Neuronal stem cell (in vitro differentiated cells): Measurements from ENCODE around the gene PODXL2.
A peak's percentile ranks its signal among the peaks of the same experiment; 100 is the strongest.

Source experiments
- DNase-seq: peaks from one replicate; pipeline ENCODE4 v3.0.0-alpha.2; 2013; ENCODE audit warnings: low spot score
- H2AFZ ChIP-seq: one replicate; pipeline ENCODE4 v1.6.1; 2013; ENCODE audit warnings: mild to moderate bottlenecking, low read length, inconsistent platforms
- H2AK5ac ChIP-seq: 2 replicates; pipeline ENCODE4 v1.6.1; 2013; ENCODE audit warnings: low read depth, mild to moderate bottlenecking, inconsistent platforms, low read length, moderate library complexity, mixed read lengths
- H2BK120ac ChIP-seq: 2 replicates; pipeline ENCODE4 v1.6.1; 2013; ENCODE audit warnings: low read depth, mild to moderate bottlenecking, inconsistent platforms, low read length, moderate library complexity, mixed read lengths
- H2BK12ac ChIP-seq: one replicate; pipeline ENCODE4 v1.6.1; 2013; ENCODE audit warnings: low read length, inconsistent platforms
- H2BK15ac ChIP-seq: 2 replicates; pipeline ENCODE4 v1.6.1; 2013; ENCODE audit warnings: mild to moderate bottlenecking, low read length, inconsistent platforms, mixed read lengths
- H2BK5ac ChIP-seq: one replicate; pipeline ENCODE4 v1.6.1; 2013; ENCODE audit warnings: inconsistent platforms, mild to moderate bottlenecking, low read length, moderate library complexity
- H3K14ac ChIP-seq: one replicate; pipeline ENCODE4 v1.6.1; 2013; ENCODE audit warnings: low read length, inconsistent platforms
- H3K18ac ChIP-seq: 2 replicates; pipeline ENCODE4 v1.6.1; 2013; ENCODE audit warnings: low read length, inconsistent platforms
- H3K23ac ChIP-seq: 2 replicates; pipeline ENCODE4 v1.6.1; 2013; ENCODE audit warnings: low read depth, mild to moderate bottlenecking, mixed read lengths, low read length, inconsistent platforms; ENCODE audit not compliant: poor library complexity
- H3K27ac ChIP-seq: replicated peaks from 3 replicates; pipeline ENCODE4 v1.5.1; 2013; ENCODE audit warnings: low read length, inconsistent platforms
- H3K27me3 ChIP-seq, 3 experiments: 2 replicates each; pipeline ENCODE4 v1.6.1; 2013; ENCODE audit warnings: low read length in 3 of 3, mild to moderate bottlenecking in 2 of 3, inconsistent platforms in 1 of 3, low read depth in 1 of 3, mixed read lengths in 1 of 3, moderate library complexity in 1 of 3; ENCODE audit not compliant: control insufficient read depth in 3 of 3, insufficient read depth in 3 of 3
- H3K36me3 ChIP-seq, 2 donors: replicated peaks in 1 of 2; 2 replicates each; pipeline ENCODE4 v1.6.1; 2013; ENCODE audit warnings: low read length in 2 of 2; ENCODE audit not compliant: control insufficient read depth in 2 of 2, insufficient read depth in 2 of 2
- H3K4ac ChIP-seq: 2 replicates; pipeline ENCODE4 v1.6.1; 2013; ENCODE audit warnings: inconsistent platforms, mild to moderate bottlenecking, low read length, moderate library complexity
- H3K4me1 ChIP-seq, 2 donors: 1 replicate in 1 of 2; 2 replicates in 1 of 2; pipeline ENCODE4 v1.6.1; 2013; ENCODE audit warnings: low read length in 2 of 2, low read depth in 1 of 2; ENCODE audit not compliant: control insufficient read depth in 2 of 2, insufficient read depth in 1 of 2
- H3K4me2 ChIP-seq: one replicate; pipeline ENCODE4 v1.6.1; 2013; ENCODE audit warnings: mild to moderate bottlenecking, low read length, inconsistent platforms; ENCODE audit not compliant: insufficient read depth, poor library complexity, severe bottlenecking
- H3K4me3 ChIP-seq, 2 donors: 2 replicates each; pipeline ENCODE4 v1.5.1; 2013; ENCODE audit warnings: low read length in 2 of 2, mild to moderate bottlenecking in 2 of 2, inconsistent platforms in 1 of 2, moderate library complexity in 1 of 2
- H3K79me1 ChIP-seq: one replicate; pipeline ENCODE4 v1.6.1; 2013; ENCODE audit warnings: low read depth, mild to moderate bottlenecking, inconsistent platforms, low read length, moderate library complexity
- H3K9ac ChIP-seq: one replicate; pipeline ENCODE4 v1.6.1; 2013; ENCODE audit warnings: mild to moderate bottlenecking, low read depth, low read length, inconsistent platforms; ENCODE audit not compliant: poor library complexity
- H3K9me3 ChIP-seq, 2 donors: replicated peaks in 1 of 2; 2 replicates each; pipeline versions ENCODE3 to v1.6.1; 2013; ENCODE audit warnings: low read length in 2 of 2, mild to moderate bottlenecking in 2 of 2, inconsistent platforms in 1 of 2, low read depth in 1 of 2, mixed read lengths in 1 of 2, moderate library complexity in 1 of 2; ENCODE audit not compliant: control insufficient read depth in 2 of 2, insufficient read depth in 1 of 2
- H4K8ac ChIP-seq: one replicate; pipeline ENCODE4 v1.6.1; 2013; ENCODE audit warnings: low read depth, mild to moderate bottlenecking, inconsistent platforms, low read length, moderate library complexity
- H4K91ac ChIP-seq: one replicate; pipeline ENCODE4 v1.6.1; 2013; ENCODE audit warnings: low read length, low read depth, mild to moderate bottlenecking, inconsistent platforms; ENCODE audit not compliant: poor library complexity
- WGBS, 2 donors: extraction: QIAGEN DNeasy Blood & Tissue Kit; methylation state at CpG; one replicate each; pipeline ENCODE4 v1.1.7; 2013; ENCODE audit warnings: missing lambda C conversion rate in 2 of 2, mixed read lengths in 1 of 2; ENCODE audit not compliant: insufficient read length in 2 of 2, insufficient replicate concordance in 1 of 2; ENCODE audit errors: extremely low coverage in 2 of 2; 5-methylcytosine and 5-hydroxymethylcytosine counted together

The PODXL2 gene

DNA sequence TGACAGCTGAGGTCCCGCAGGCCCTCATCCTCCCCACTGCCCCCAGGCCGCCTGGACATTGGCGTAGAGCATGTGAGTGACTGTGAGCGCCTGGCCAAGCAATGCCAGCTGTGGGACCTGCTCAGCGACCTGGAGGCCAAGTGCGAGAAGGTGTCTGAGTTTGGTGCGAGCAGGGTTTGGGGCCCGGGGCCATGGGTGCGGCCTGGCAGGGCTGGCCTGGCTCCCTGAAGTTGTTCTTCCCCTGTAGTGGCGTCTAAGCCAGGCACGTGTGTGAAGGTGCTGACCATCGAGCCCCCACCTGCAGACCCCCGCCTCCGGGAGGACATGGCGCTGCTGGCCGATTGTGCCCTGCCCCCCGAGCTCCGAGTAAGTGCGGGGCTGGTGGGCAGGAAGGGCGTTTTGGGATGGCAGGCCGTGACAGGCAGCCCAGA is 48.0 kb downstream of the PODXL2 start:
- Histone ChIP-seq H3K9ac (no peak overlapping the region), H4K8ac (no peak overlapping the region), H3K23ac (no peak overlapping the region), H2BK120ac (no peak overlapping the region), H3K36me3 (no peaks in the 10 kb centered on the region), H2AK5ac (peak overlapping the region; percentile 19), H3K27ac (no peak overlapping the region), H2BK12ac (peak overlapping the region; percentile 80), H3K9me3 (no peaks in the 10 kb centered on the region), H3K14ac (peak overlapping the region; percentile 47), H3K79me1 (no peaks in the 10 kb centered on the region), H3K27me3 (peaks cover 0 to 6% (median 5%) of the 10 kb centered on the region in 3 experiments), H4K91ac (no peak overlapping the region), H3K4me3 (no peak overlapping the region), H3K4ac (no peak overlapping the region), H3K4me2 (no peak overlapping the region), H2BK15ac (no peak overlapping the region), H3K18ac (peak overlapping the region; percentile 17), H3K4me1 (peaks cover 4 to 7% of the 10 kb centered on the region in 2 donors), H2AFZ (no peak overlapping the region), H2BK5ac (no peak overlapping the region)
- WGBS, 2 donors = no CpG with 5 or more reads among the region's 21 CpGs
- DNase-seq = no peak

DNA sequence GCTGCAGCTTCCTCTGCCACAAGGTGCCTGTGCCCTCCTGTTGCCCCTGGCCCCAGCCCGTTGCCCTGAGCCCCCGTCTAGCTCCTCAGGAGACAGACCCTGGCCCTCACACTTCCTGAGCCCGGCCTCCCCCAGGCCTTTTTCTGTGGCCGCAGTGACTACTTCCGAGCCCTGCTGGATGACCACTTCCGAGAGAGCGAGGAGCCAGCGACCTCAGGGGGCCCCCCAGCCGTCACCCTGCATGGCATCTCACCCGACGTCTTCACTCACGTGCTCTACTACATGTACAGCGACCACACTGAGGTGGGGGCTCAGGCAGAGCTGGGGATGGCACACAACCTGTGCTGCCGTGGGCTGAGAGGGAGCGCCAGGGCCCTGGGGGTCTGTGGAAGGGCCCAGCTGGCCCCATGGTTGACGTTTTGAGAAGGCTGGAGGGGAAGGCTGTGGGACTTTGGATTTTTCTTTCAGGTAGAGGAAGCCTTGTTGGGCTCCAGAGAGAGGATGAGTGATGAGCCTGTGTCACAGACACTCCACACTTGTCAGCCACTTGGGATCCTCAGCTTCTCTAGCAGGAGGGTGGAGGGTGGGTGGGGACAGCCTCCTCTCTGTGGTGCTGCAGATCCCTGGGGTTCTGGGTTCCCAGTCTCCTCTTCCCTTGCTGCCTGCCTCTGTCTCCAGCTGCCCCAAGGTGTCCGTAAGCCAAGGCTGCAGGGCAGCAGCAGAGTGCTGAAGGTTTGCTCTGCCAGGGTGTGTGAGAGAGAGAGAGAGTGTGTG is 48.7 kb downstream of the PODXL2 start:
- no peak overlapping the region for H4K8ac ChIP-seq
- H4K91ac ChIP-seq = peak overlapping the region; percentile 70
- H3K36me3 ChIP-seq = no peaks in the 10 kb centered on the region
- no CpG with 5 or more reads among the region's 17 CpGs for WGBS, 2 donors
- no peak overlapping the region for H3K4me2 ChIP-seq
- H3K79me1 ChIP-seq = no peaks in the 10 kb centered on the region
- peak overlapping the region; percentile 9 for H2BK12ac ChIP-seq
- H3K4ac ChIP-seq = no peak overlapping the region
- H3K9me3 ChIP-seq = no peaks in the 10 kb centered on the region
- no peak overlapping the region for H3K14ac ChIP-seq
- no peak for DNase-seq
- no peak overlapping the region for H2AFZ ChIP-seq
- H2BK5ac ChIP-seq = no peak overlapping the region
- no peak overlapping the region for H2BK120ac ChIP-seq
- H3K23ac ChIP-seq = no peak overlapping the region
- H3K4me1 ChIP-seq = peaks cover 4 to 5% of the 10 kb centered on the region in 2 donors
- no peak overlapping the region for H2AK5ac ChIP-seq
- H3K27ac ChIP-seq = no peak overlapping the region
- no peak overlapping the region for H2BK15ac ChIP-seq
- H3K9ac ChIP-seq = no peak overlapping the region
- peaks cover 0 to 6% (median 5%) of the 10 kb centered on the region in 3 experiments for H3K27me3 ChIP-seq
- no peak overlapping the region for H3K4me3 ChIP-seq
- H3K18ac ChIP-seq = peak overlapping the region; percentile 37

DNA sequence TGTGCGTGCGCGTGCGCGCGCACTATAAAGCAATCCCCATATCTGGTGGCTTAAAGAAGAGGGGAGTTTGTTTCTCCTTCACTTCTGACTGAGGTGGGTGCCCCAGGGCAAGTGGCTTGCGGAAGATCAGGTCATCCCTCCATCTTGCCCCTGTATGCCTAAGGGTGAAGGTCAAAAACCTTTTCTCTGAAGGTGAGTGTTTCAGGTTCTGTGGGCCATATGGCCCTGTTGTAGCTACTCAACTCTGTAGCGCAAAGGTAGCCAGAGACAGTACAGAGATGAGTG is 49.3 kb downstream of the PODXL2 start:
- H2AK5ac ChIP-seq = no peak overlapping the region
- H3K79me1 ChIP-seq = no peaks in the 10 kb centered on the region
- peaks cover 0 to 6% (median 5%) of the 10 kb centered on the region in 3 experiments for H3K27me3 ChIP-seq
- H3K18ac ChIP-seq = no peak overlapping the region
- no peak overlapping the region for H2BK12ac ChIP-seq
- H3K4ac ChIP-seq = no peak overlapping the region
- no peak overlapping the region for H4K91ac ChIP-seq
- H3K36me3 ChIP-seq = no peaks in the 10 kb centered on the region
- H3K9ac ChIP-seq = no peak overlapping the region
- no peak overlapping the region for H3K4me2 ChIP-seq
- no peak overlapping the region for H3K23ac ChIP-seq
- no peak overlapping the region for H2BK15ac ChIP-seq
- no peak overlapping the region for H2BK120ac ChIP-seq
- no peak overlapping the region for H3K4me3 ChIP-seq
- WGBS, 2 donors = no CpG with 5 or more reads among the region's 8 CpGs
- no peak overlapping the region for H2BK5ac ChIP-seq
- no peak overlapping the region for H3K27ac ChIP-seq
- H4K8ac ChIP-seq = no peak overlapping the region
- peaks cover 4 to 6% of the 10 kb centered on the region in 2 donors for H3K4me1 ChIP-seq
- no peak overlapping the region for H2AFZ ChIP-seq
- no peak for DNase-seq
- H3K9me3 ChIP-seq = no peaks in the 10 kb centered on the region
- no peak overlapping the region for H3K14ac ChIP-seq

DNA sequence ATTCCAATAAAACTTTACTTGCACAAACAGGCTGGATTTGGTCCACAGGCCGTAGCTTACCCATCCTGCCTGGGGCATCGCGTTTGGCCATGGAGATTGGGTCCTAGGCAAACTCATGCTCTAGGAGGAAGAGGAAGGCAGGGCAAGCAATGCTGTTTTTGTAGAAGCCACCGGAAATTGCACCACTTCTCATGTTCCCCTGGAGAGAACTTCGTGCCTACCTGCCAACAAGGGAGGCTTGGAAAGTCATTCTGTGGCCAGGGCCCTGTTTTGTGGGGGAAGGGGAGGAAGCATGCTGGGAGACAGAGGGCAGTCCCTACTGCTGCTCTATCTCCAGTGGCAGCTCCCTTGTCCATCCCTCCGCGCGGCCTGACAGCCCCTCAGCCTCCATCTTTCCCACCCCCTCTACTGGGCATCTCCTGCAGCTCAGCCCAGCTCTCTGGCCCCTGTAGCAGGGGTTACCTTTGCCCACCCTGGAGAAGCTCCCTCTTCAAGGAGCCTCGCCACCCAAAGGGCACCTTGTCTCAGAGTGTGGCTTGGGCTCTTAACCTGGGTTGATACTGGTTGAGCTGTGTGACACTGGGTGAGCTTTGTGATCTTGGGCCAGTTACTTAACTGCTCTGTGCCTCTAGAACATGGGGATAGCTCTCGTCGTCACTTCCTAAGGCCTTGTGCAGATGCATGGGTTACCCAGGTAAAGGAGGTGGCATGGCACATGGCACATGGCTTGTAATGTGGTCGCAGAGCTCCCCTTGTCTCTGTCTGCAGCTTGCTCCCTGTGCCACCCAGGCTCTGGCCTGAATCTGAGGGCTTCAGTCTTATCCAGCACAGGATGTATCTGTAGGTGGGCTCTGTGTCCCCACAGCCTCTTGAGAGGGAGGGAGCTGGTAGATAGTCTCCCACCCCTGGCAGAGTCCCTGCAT is 49.9 kb downstream of the PODXL2 start:
- Histone ChIP-seq H2AFZ (no peak overlapping the region), H3K14ac (no peak overlapping the region), H3K79me1 (no peaks in the 10 kb centered on the region), H2BK12ac (no peak overlapping the region), H2BK120ac (no peak overlapping the region), H3K9ac (no peak overlapping the region), H3K36me3 (no peaks in the 10 kb centered on the region), H3K18ac (no peak overlapping the region), H2AK5ac (peak overlapping the region; percentile 22), H3K4ac (no peak overlapping the region), H3K9me3 (no peaks in the 10 kb centered on the region), H4K91ac (no peak overlapping the region), H3K4me1 (peaks cover 0 to 4% of the 10 kb centered on the region in 2 donors), H2BK15ac (no peak overlapping the region), H3K27ac (no peak overlapping the region), H3K4me3 (no peak overlapping the region), H3K4me2 (no peak overlapping the region), H2BK5ac (no peak overlapping the region), H3K23ac (peak overlapping the region; percentile 27), H3K27me3 (peaks cover 0 to 3% (median 3%) of the 10 kb centered on the region in 3 experiments), H4K8ac (no peak overlapping the region)
- no CpG with 5 or more reads among the region's 12 CpGs for WGBS, 2 donors
- DNase-seq = no peak
